CD4-positive, alpha-beta T cell treated with Interleukin-12 subunit alpha and Interleukin-12 subunit beta, for 1 hour (primary cell): ENCODE results near the gene CMSS1.
"Not testable (repeated sequence)": the region's sequence is repeated elsewhere in the genome, so short reads cannot be mapped to it uniquely, and the experiment has no call there.

Source experiments
- DNase-seq: peaks from one replicate; pipeline ENCODE4 v3.0.0-alpha.2; 2020

CMSS1 gene

DNA sequence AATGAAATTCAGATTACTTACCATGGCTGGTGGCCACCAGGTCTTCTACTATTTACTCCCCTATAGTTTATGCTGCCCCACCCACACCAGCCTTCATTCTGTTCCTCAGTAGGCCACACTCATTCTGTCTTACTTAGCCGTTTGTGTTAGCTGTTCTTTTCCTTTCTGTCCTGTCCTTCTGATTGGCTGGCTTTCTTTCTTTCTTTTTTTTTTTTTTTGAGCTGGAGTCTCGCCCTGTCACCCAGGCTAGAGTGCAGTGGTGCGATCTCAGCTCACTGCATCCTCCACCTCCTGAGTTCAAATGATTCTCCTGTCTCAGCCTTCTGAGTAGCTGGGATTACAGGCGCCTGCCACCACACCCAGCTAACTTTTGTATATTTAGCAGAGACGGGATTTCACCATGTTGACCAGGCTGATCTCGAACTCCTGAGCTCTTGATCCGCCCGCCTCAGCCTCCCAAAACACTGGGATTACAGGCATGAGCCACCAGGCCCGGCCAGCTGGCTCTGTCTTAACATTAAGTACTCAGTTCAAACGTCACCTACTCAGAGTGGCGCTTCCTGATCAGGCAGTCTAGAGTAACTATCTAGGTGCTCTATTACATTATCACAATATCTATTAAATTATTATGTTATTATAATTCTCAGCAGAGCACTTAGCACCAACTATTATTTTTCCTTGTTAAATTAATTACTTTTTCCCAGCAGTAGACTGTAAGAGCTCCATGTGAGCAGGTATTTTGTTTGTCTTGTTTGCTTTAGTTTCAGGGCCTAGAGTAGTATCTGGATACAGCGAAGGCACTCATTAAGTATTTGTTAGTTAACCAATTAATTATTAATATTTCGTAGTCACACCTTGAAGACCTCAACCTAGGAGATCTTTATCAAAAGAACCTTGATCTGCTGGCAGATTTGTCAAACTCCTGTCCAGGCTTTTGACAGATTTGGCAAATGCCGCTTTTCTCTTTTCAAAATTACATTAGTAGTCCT is 6.4 kb downstream of the CMSS1 start:
- DNase-seq: no peak

- no peak for DNase-seq
Measured at GRCh38 chr3:99825004-99825640, 7.5 kb downstream of the CMSS1 start.

GRCh38 chr3:99829844-99830243 is 12.2 kb downstream of the CMSS1 start:
- no peak for DNase-seq

DNA sequence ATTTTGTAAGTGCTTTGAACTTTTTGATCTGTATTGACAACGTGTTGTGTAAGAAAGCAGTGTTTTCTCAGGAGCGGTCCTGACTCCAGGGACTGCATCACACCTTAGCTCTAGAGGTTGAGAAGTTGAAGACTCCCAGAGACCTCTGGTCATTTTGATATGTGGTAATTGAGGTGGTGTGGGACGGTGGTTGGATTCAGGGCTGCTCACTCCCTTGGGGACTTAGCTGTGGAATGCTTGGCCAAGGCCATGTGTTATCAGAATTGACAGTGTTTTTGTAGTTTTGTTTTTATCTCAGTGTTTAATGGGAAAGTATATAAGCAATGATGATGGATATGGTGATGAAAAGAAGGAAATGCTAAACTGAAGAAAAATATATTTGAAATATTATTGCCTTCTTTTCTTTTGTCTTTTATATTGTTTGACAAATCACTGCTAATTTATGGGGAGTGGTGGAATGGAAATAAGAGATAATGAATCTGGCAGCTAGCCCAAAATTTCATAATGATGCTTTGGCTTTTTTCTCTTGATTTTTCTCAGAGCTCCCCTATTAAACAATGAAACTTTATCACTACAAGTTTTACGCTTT is 16.0 kb downstream of the CMSS1 start:
- DNase-seq: no peak

DNA sequence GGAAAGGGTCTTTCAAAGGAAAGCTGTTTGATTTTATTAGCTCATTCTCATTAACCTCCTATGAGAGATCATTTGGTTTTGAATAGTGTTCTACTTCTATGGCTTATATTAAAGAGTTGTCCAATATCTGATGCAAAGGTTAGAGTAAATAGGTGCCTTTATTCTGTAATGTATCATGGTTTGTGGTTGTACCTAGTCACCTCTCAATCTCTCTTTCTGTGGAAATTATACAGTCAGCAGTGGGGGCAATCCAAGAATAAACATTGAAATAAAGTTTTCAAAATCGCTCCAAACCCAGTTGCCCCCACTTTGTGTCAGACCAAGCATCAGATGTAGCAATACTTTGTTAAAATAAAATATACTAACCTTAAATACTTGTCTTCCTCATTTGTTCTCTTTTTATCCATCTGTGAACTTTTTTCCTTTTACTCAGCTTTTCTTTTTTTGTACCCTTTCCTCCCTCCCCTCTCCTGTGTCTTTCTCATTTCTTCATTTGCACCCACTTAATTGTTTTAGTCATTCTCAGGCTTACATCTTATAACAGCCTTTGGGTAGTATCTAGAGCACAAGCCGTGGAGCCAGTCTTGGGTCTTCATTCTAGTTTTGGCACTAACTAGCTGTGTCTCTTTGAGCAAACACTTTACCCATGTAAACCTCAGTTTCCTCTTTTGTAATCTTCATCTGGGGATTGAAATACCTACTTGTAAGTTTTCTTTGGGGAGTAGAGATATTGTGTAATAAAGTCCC is 16.7 kb downstream of the CMSS1 start:
- DNase-seq: no peak

GRCh38 chr3:99836681-99837080 is 19.0 kb downstream of the CMSS1 start:
- no peak for DNase-seq

DNA sequence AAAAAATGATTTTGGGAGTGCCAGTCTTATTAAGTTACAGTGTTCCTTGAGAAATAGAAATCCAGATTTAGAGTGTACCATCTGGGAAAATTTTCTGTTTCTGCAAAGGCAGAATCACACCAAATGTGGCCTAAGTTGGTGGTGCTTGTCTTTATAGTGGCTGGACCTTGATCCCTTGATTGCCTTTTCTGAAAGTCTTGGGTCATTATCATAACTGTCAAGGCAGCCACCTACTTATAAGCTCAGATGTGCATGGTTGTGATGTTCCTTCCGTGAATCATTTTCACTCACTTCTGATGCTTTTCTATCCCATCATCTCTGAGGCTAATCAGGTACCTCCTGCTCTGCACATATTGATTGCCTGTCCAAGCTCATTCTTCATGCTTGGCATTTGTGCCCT is 20.1 kb downstream of the CMSS1 start:
- DNase-seq: no peak

GRCh38 chr3:99838755-99839154 is 21.1 kb downstream of the CMSS1 start:
- no peak for DNase-seq

GRCh38 chr3:99839613-99840012 is 22.0 kb downstream of the CMSS1 start:
- no peak for DNase-seq

- DNase-seq: not testable (repeated sequence)
Measured at GRCh38 chr3:99841949-99842348, 24.3 kb downstream of the CMSS1 start.

DNA sequence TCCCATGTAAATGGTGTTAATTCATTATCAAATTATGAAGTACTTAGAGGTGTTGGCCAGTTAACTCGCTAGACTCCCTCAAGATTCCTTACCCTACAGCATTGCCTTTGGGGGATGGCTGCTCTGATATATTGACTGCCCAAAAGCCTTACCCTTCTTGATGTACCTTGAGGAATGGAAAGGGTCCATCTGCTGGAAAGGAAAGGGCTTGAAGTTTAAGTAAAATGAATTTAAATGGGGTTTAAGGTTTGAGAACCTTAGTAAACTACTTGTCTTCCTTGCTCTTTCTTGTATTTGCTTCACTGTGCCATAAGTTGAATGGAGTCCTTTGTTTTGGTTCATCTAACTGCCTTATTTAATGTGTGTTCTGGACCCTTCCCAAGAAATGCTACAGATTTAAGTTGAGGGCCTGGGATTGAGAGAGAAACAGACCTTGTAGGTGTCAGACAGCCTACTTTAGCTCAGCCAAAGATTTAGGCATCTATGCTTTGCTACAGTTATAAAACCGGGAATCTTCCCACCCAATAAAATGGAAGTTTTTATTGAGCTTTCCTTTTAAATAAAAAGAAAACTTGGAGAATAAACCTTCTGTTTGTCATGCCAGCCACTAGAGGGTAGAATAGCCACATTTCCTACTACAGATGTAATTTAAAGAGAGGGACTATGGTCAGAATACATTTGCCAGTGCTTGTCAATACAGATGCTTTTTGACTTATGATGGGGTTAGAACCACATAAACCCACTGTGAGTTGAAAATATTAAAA is 25.3 kb downstream of the CMSS1 start:
- no peak for DNase-seq

DNA sequence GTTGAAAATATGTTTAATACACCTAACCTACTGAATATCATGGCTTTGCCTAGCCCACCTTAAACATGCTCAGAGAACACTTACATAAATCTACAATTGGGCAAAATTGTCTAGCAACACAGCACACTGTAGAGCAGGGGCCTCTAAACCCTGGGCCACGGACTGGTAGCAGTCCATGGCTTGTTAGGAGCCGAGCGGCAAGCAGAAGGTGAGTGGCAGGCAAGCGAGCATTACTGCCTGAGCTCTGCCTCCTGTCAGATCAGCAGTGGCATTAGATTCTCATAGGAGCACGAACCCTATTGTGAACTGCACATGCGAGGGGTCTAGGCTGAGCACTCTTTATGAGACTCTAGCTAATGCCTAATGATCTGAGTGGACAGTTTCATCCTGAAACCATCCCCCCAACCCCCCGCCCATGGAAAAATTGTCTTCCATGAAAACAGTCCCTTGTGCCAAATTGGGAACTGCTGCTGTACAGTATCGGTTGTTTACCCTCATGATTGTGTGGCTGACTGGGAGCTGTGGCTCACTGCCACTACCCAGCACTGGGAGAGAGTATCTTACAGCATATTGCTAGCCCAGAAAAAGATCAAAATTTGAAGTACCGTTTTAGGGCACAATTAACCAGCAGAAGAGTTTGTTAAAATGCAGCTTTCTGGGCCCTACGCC is 26.1 kb downstream of the CMSS1 start:
- no peak for DNase-seq

DNA sequence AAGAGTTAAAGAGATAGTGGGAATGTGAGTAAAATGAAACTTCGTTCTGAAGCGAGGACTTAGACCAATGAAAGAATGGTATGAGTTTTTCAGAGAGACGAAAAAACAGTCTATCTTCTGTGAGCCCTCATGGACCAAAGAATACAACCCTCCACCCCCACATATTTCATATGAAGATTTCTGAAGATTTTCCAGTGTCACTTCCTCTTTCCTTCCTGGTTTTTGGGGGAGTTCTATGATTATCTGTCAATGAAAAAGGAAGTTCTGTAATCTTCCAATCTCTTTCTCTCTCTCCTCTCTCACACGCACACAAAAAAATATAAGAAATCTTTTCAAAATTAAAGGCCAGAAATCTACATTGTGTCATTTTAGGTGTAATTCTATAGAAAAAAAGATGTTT is 27.7 kb downstream of the CMSS1 start:
- DNase-seq: no peak

DNA sequence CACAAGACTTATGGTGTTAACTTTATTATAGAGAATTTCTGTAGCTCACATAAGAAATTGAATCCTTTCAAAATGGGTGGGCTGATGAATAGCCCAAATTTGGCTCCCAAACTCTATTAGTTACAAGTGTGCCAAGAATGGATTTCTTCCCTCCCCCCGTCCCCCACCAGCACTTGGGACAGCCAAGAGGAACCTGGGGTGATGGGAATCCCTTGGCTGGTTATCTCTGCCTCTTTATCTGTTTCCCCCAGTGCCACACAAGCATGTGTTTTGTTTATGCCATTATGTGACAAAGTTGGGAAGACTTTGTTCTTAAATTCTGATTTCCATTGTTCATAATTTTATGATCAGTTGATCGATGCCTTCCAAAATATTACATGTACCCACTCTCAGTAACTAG is 28.3 kb downstream of the CMSS1 start:
- DNase-seq: no peak

- DNase-seq: no peak
Measured at GRCh38 chr3:99846477-99847160, 29.0 kb downstream of the CMSS1 start.

- no peak for DNase-seq
Measured at GRCh38 chr3:99848433-99848832, 30.8 kb downstream of the CMSS1 start.

- DNase-seq: no peak
Measured at GRCh38 chr3:99850608-99851007, 32.9 kb downstream of the CMSS1 start.

DNA sequence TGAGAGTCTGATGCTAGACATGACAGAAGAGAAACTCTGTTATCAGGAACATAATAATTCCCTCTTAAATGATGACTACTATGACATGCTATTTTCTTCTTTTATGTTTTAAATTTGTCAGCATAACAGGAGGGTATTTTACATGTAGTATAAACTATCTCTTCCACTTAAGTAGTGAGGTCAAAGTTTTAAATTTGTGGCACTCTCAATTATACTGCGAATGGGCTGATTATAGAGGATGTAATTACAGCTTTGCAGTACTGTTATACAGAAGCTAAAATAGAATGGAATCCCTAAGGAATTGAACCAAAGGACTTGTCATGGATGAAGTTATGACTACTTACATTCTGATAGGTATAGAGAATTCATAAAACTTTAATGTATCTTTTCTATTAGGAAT is 34.3 kb downstream of the CMSS1 start:
- no peak for DNase-seq

DNA sequence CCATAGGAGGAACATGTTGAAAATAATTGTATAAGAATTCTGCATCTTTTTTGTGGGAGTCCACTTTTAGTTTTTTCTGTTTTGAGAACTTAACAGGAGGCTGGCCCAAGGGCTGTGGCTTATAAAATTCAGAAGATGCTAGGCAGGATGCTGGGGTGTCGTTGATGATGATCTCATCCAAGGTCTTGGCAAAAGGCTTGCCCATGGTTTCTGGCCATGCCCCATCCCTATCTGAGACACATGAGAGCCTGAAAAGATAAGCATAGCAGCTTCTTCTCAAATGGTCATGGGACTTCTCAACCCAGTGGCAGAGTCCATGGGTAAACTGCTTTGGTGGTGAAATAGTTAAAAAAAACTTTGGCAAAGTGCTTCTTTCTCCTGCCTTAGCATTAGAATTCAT is 35.2 kb downstream of the CMSS1 start:
- no peak for DNase-seq

DNA sequence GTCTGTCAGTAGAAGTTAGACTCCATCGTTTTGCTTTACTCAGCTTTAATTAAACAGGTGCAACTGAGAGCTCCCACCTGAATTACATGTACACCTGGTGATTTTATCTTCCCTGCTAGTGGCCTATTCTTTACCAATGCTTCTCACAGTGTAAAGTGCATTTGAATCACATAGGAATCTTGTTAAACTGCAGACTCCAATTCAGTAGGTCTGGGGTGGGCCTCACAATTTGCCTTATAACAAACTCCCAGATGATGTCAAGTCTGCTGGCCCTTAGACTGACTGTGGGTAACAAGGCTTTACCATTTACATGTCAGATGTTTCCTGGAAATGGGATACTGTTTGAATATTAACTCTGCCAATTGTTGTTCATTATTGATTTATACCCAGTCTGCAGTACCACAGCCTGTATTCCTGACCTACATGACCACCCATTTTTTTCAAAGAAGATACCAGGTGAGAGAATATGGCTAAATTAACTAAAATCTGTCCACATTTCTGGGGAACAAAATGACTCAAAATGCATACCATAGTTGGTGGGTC is 37.2 kb downstream of the CMSS1 start:
- DNase-seq: no peak

DNA sequence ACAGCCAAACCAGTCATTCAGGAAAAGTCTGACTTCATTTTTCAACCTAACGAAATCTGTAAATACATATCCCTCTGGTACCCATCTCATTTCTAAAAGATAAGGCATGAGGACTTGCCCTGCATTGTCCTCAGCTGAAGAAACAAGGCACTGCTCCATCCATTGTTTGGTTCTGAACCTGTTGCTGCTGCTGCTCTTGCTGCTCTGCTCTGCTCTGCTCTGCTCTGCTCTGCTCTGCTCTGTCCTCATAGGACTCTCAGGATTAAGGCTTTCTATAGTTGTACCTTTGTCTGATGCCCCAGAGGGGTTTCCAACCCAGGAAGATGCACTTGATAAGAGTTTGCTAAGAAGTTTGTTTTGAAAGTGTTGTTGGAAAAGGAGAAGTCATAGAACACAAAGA is 38.2 kb downstream of the CMSS1 start:
- DNase-seq: no peak
